Kidney epithelial cell (primary cell): ENCODE measurements around the gene C1R. TPM values are rescaled to one million over a fixed set of nuclear protein-coding genes. Genes with fewer than 3 reads are reported as not detected.

Experiments
- DNase-seq: peaks from one replicate; pipeline ENCODE4 v3.0.0-alpha.2; 2010; ENCODE audit warnings: low read depth
- H3K27me3 ChIP-seq: 2 replicates; pipeline ENCODE4 v1.6.0; 2011; ENCODE audit warnings: low read length; ENCODE audit not compliant: control insufficient read depth, insufficient read depth
- H3K36me3 ChIP-seq: 2 replicates; pipeline ENCODE4 v1.5.1; 2011; ENCODE audit warnings: low read length; ENCODE audit not compliant: control insufficient read depth, insufficient read depth
- H3K4me3 ChIP-seq: 2 replicates; pipeline ENCODE4 v1.5.1; 2011; ENCODE audit warnings: low read depth, mild to moderate bottlenecking, control low read depth, low read length
- CTCF ChIP-seq: IDR thresholded peaks from 2 replicates; pipeline ENCODE4 v1.5.1; 2011; ENCODE audit warnings: mild to moderate bottlenecking, moderate library complexity, low read length, control low read depth, inconsistent platforms; ENCODE audit not compliant: insufficient read depth, poor library complexity, severe bottlenecking
- total RNA-seq: library from RNA; depleted of rRNA; stranded (reverse); fragments of >200 nt; gene quantifications from 2 replicates; pipeline ENCODE4 v1.2.3, GENCODE V29; 2015

C1R gene
- total RNA-seq, 1 donor from 2014 or later = 13.5 TPM

GRCh38 chr12:7031306-7031705 lies 60.9 kb downstream of the C1R start:
- TF ChIP-seq CTCF = no peak
- Histone ChIP-seq H3K27me3 (no peaks in the 10 kb centered on the region), H3K36me3 (no peaks in the 10 kb centered on the region), H3K4me3 (no peak overlapping the region)
- no peak for DNase-seq

Other genes with a start within 250 kb of the C1R start
- gene CDCA3, start 241.2 kb downstream of the C1R start, total RNA-seq = 5.8 and 8.3 TPM in 2 replicates
- 70.1 and 77.2 TPM in 2 replicates for gene USP5, start 240.3 kb downstream of the C1R start, total RNA-seq
- gene TPI1, start 224.9 kb downstream of the C1R start, total RNA-seq = 499 and 519 TPM in 2 replicates
- gene SPSB2, start 219.1 kb downstream of the C1R start, total RNA-seq = 10.1 and 11.9 TPM in 2 replicates
- 11.6 and 12.8 TPM in 2 replicates for gene LRRC23, start 187.6 kb downstream of the C1R start, total RNA-seq
- gene ENO2, start 177.9 kb downstream of the C1R start, total RNA-seq = 27.0 and 33.7 TPM in 2 replicates
- 32.7 and 38.6 TPM in 2 replicates for gene ATN1, start 164.5 kb downstream of the C1R start, total RNA-seq
- gene RNU7-1, start 148.6 kb downstream of the C1R start, total RNA-seq = not detected in 2 replicates
- gene C12orf57, start 148.4 kb downstream of the C1R start, total RNA-seq = 216 and 236 TPM in 2 replicates
- gene PTPN6, start 141.1 kb downstream of the C1R start, total RNA-seq = 17.0 and 31.3 TPM in 2 replicates
- 360 and 474 TPM in 2 replicates for gene PHB2, start 121.8 kb downstream of the C1R start, total RNA-seq
- gene EMG1, start 121.5 kb downstream of the C1R start, total RNA-seq = 32.4 and 33.3 TPM in 2 replicates
- 11.8 and 12.5 TPM in 2 replicates for gene LPCAT3, start 74.0 kb downstream of the C1R start, total RNA-seq
- 2.8 and 4.0 TPM in 2 replicates for gene C1S, start 31.7 kb downstream of the C1R start, total RNA-seq
- gene C1RL, start 16.8 kb upstream of the C1R start, total RNA-seq = 26.6 and 29.6 TPM in 2 replicates
- 0.27 TPM in 1 of 2 replicates, not detected in the other for gene RBP5, start 36.4 kb upstream of the C1R start, total RNA-seq
- 61.3 and 85.6 TPM in 2 replicates for gene CLSTN3, start 37.9 kb upstream of the C1R start, total RNA-seq
- gene PEX5, start 97.2 kb upstream of the C1R start, total RNA-seq = 25.0 and 32.1 TPM in 2 replicates
- not detected in 2 replicates for gene ACSM4, start 211.6 kb upstream of the C1R start, total RNA-seq